RWPE2 (cell line): ENCODE measurements around the gene GSTCD.

Experiments
- ATAC-seq: fragments of 200-7000 bp; cut with Tn5 transposase; 3 replicates; pipeline ENCODE4 v1.9.1; 2021; ENCODE audit warnings: low read depth
- DNase-seq: peaks from one replicate; pipeline ENCODE4 v3.0.0-alpha.2; 2020; ENCODE audit warnings: low spot score
- H3K27ac ChIP-seq: fragments of 450-650 bp; 2 replicates; pipeline ENCODE4 v1.5.1; 2017; ENCODE audit warnings: mild to moderate bottlenecking; ENCODE audit not compliant: poor library complexity, severe bottlenecking
- H3K27me3 ChIP-seq: fragments of 250-450 bp; sonication (Bioruptor Pico); 2 replicates; pipeline ENCODE4 v1.5.1; 2021; ENCODE audit warnings: mild to moderate bottlenecking, moderate library complexity; ENCODE audit not compliant: insufficient read depth, poor library complexity, severe bottlenecking
- H3K36me3 ChIP-seq: fragments of 250-450 bp; sonication (Bioruptor Pico); 2 replicates; pipeline ENCODE4 v1.5.1; 2020; ENCODE audit warnings: low read depth, mild to moderate bottlenecking, moderate library complexity
- H3K4me1 ChIP-seq: fragments of 250-450 bp; sonication (Bioruptor Pico); 2 replicates; pipeline ENCODE4 v1.5.1; 2021; ENCODE audit warnings: mild to moderate bottlenecking, moderate library complexity; ENCODE audit not compliant: insufficient read depth, poor library complexity, severe bottlenecking
- H3K4me3 ChIP-seq: fragments of 250-450 bp; sonication (Bioruptor Pico); 2 replicates; pipeline ENCODE4 v1.5.1; 2021; ENCODE audit warnings: mild to moderate bottlenecking, moderate library complexity; ENCODE audit not compliant: severe bottlenecking
- H3K9me3 ChIP-seq: fragments of 250-450 bp; sonication (Bioruptor Pico); 2 replicates; pipeline ENCODE4 v1.5.1; 2021; ENCODE audit warnings: mild to moderate bottlenecking, moderate library complexity; ENCODE audit not compliant: severe bottlenecking
- CTCF ChIP-seq: fragments of 450-650 bp; IDR thresholded peaks from one replicate; pipeline ENCODE4 v1.5.1; 2017; ENCODE audit warnings: mild to moderate bottlenecking, moderate library complexity; ENCODE audit not compliant: poor library complexity, severe bottlenecking

Gene GSTCD

GRCh38 chr4:105708181-105709080 lies at the start of gene GSTCD, which contains the start of gene INTS12:
GSTCD (plus strand) TSS chr4:105708784; CDS start chr4:105717614, 8,830 bp downstream.
INTS12 (minus strand) TSS chr4:105708689; CDS start chr4:105700005, 8,684 bp downstream.
- no peaks in the 10 kb centered on the region for H3K9me3 ChIP-seq
- DNase-seq (peak; percentile 90), ATAC-seq (peak; percentile 88)
- H3K4me3 ChIP-seq: peak within 1 kb of the TSS; percentile 77
- no peak for TF ChIP-seq CTCF
- H3K36me3 ChIP-seq: no peaks in the 10 kb centered on the region; the same call in 1 of the 2 replicates
- peaks cover 24% of the 10 kb centered on the region for H3K4me1 ChIP-seq
- peak within 1 kb of the TSS; percentile 71 for H3K27ac ChIP-seq
- H3K27me3 ChIP-seq: no peaks in the 10 kb centered on the region

- no peak for ATAC-seq
- H3K4me3 ChIP-seq: no peak overlapping the region
- no peaks in the 10 kb centered on the region for H3K36me3 ChIP-seq
- peaks cover 11% of the 10 kb centered on the region for H3K4me1 ChIP-seq
- H3K27me3 ChIP-seq: no peaks in the 10 kb centered on the region
- DNase-seq: no peak
- no peaks in the 10 kb centered on the region for H3K9me3 ChIP-seq
- no peak for TF ChIP-seq CTCF
- H3K27ac ChIP-seq: no peak overlapping the region
These were observed 49.4 kb upstream of the GSTCD start for GRCh38 chr4:105659190-105659589.

- Histone ChIP-seq H3K4me3 (no peak overlapping the region), H3K4me1 (peaks cover 11% of the 10 kb centered on the region), H3K9me3 (no peaks in the 10 kb centered on the region), H3K27ac (no peak overlapping the region), H3K27me3 (no peaks in the 10 kb centered on the region), H3K36me3 (no peaks in the 10 kb centered on the region)
- TF ChIP-seq CTCF: no peak
- DNase-seq (no peak), ATAC-seq (0 out of 3 replicates have a peak, but pooled peaks have one; percentile 23)
These were observed 47.6 kb upstream of the GSTCD start for GRCh38 chr4:105661028-105661427.

- no peak overlapping the region for H3K27ac ChIP-seq
- H3K9me3 ChIP-seq: no peaks in the 10 kb centered on the region
- no peak for ATAC-seq
- H3K4me3 ChIP-seq: no peak overlapping the region
- DNase-seq: no peak
- H3K27me3 ChIP-seq: no peaks in the 10 kb centered on the region
- no peak for TF ChIP-seq CTCF
- no peaks in the 10 kb centered on the region for H3K4me1 ChIP-seq
- H3K36me3 ChIP-seq: no peaks in the 10 kb centered on the region
These were observed 45.5 kb upstream of the GSTCD start for GRCh38 chr4:105662935-105663675.
